Smooth muscle cell of the coronary artery (primary cell): ENCODE results near the gene GNLY. TPM values are rescaled to one million over a fixed set of nuclear protein-coding genes. Genes with fewer than 3 reads are reported as not detected.

Experiments
- total RNA-seq: library from RNA; depleted of rRNA; stranded (reverse); fragments of >200 nt; gene quantifications from 2 replicates; pipeline ENCODE4 v1.2.3, GENCODE V29; 2014; ENCODE audit warnings: low replicate concordance

GNLY gene
- total RNA-seq: not detected in 2 replicates

DNA sequence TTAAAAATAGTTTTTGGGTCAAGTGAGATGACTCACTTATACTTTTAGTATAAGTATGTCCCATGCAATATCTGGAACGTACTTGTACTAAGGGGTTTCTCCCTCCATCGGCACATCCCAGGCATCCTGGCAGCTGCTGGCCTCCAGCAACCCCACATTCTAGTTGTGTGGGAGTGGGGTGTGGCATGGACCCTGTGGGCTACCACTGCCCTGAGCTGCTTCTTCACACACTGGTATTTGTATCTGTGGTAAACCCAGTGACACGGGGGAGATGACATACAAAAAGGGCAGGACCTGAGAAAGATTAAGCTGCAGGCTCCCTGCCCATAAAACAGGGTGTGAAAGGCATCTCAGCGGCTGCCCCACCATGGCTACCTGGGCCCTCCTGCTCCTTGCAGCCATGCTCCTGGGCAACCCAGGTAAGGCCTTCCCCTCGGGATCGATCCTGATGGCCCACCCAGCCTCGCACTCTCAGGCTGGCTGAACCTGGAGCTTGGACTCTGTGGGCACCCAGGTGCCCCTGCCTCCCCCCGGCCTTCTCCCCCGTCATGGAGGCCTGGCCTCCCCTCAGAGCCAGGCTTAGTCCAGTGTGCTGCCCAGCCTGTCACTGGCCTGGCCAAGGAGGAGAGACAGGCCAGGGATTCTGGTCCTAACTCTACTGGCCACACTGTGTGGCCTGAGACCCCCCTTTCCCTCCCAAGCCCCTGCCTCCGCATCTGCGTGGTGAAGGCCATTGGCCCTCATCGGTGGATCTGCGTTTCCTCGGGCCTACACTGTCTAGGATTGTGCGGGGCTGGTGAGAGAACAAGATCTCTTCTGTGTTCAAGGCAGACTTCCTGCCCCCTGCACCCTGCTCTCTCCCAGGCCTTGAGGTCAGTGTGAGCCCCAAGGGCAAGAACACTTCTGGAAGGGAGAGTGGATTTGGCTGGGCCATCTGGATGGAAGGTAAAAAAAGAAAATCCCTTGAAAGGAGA, at the start of gene GNLY:
Gene GNLY (plus strand): TSS at position 307 of the 974 bp plus-strand sequence. CDS start 61 bp downstream, at position 368.

DNA sequence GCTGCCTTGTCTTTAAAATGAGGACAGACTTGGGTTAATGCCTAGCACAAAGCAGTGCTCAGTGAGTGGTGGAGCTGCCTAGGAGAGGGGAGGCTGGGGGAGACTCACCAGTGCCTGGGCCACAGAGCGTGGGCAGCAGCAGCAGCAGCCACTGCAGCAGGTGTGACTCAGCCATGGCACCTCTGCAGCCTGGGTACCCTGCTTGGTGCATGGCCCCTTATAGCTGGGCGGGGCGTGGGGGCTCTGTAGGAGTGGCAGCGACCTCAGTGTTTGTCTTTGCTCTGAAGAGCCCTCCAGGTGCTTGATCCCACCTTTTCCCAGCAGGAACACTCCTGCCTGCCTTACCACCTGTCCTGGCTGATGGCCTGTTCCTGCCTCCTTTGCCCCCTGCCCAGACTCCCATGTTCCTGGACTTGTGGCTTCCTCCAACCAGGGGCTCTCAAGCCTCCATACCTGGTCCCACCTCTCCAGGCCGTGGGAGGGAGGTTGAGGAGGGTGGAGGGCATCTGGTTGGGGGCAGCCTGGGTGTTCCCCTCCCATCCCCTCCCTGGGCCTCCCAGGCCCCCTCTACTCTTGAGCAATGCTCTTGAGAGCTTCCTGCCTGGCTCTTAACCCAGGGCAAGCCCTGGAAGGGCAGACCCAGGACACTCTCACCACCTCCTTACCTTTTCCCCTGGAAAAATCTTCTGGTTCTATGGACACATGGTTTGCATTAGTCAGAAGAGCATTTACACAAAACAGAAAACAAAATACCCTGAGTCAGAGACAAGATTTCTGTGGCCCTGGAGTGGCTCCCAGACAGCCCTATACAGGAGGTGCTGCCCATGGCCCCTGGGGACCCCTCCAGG, 25.9 kb upstream of the GNLY start, which contains the start of gene SFTPB:
Gene SFTPB (minus strand): TSS at position 191 of the 848 bp plus-strand sequence. CDS start 16 bp downstream, at position 175.

Other genes starting within 250 kb of the GNLY start
- gene MAT2A, start 155.2 kb upstream of the GNLY start, total RNA-seq: 63.5 and 121 TPM in 2 replicates
- gene GGCX, start 132.9 kb upstream of the GNLY start, total RNA-seq: 44.0 and 48.0 TPM in 2 replicates
- 4.0 and 5.2 TPM in 2 replicates for gene VAMP8, start 116.8 kb upstream of the GNLY start, total RNA-seq
- gene VAMP5, start 109.9 kb upstream of the GNLY start, total RNA-seq: 65.5 and 97.5 TPM in 2 replicates
- gene RNF181, start 98.6 kb upstream of the GNLY start, total RNA-seq: 322 and 332 TPM in 2 replicates
- 8.6 and 11.0 TPM in 2 replicates for gene TMEM150A, start 91.7 kb upstream of the GNLY start, total RNA-seq
- 11.3 and 15.0 TPM in 2 replicates for gene C2orf68, start 82.3 kb upstream of the GNLY start, total RNA-seq
- gene USP39, start 78.2 kb upstream of the GNLY start, total RNA-seq: 31.0 and 33.1 TPM in 2 replicates
- gene SFTPB, start 26.2 kb upstream of the GNLY start, total RNA-seq: 0.30 TPM in 1 of 2 replicates, not detected in the other
- gene ATOH8, start 59.6 kb downstream of the GNLY start, total RNA-seq: 3.2 and 59.5 TPM in 2 replicates
- 21.4 and 29.5 TPM in 2 replicates for gene ST3GAL5, start 194.6 kb downstream of the GNLY start, total RNA-seq